Prostate gland (tissue), 2 donors: ENCODE measurements around the gene C16orf74. TPM values are rescaled to one million over a fixed set of nuclear protein-coding genes. Genes with fewer than 3 reads are reported as not detected.

Experiments
- DNase-seq: peaks from one replicate; pipeline ENCODE4 v3.0.0-alpha.2; 2019; ENCODE audit warnings: low spot score
- H3K27ac ChIP-seq, 2 donors: fragments of 200-600 bp; sonication (generic); 2 replicates each; pipeline ENCODE4 v1.5.1; 2017 to 2019
- H3K27me3 ChIP-seq: fragments of 200-600 bp; sonication (generic); replicated peaks from 2 replicates; pipeline ENCODE4 v1.5.1; 2019; ENCODE audit not compliant: insufficient read depth
- H3K36me3 ChIP-seq, 2 donors: fragments of 200-600 bp; sonication (generic); 1 replicate in 1 of 2; 2 replicates in 1 of 2; pipeline versions ENCODE4 v1.5.1 to v1.8.1; 2017 to 2019
- H3K4me1 ChIP-seq: fragments of 200-600 bp; sonication (generic); replicated peaks from 2 replicates; pipeline ENCODE4 v1.5.1; 2019
- H3K4me3 ChIP-seq, 2 donors: fragments of 200-600 bp; sonication (generic); 2 replicates each; pipeline ENCODE4 v1.5.1; 2017 to 2019
- H3K9me3 ChIP-seq: fragments of 200-600 bp; sonication (generic); 2 replicates; pipeline ENCODE4 v1.5.1; 2017
- POLR2A ChIP-seq: fragments of 450-650 bp; IDR thresholded peaks from one replicate; pipeline ENCODE4 v1.6.1; 2016; ENCODE audit warnings: antibody characterized with exemption, mild to moderate bottlenecking
- POLR2AphosphoS5 ChIP-seq: sonication (generic); formaldehyde crosslinking; IDR thresholded peaks from one replicate; pipeline ENCODE4 v1.6.1; 2017; ENCODE audit warnings: antibody characterized with exemption
- WGBS: methylation state at CpG from one replicate; pipeline ENCODE4 v1.1.5; 2018; 5-methylcytosine and 5-hydroxymethylcytosine counted together
- intact Hi-C: fragments of 100-400 bp; cut with DNase I; formaldehyde crosslinking; loops from one replicate; pipeline ENCODE4 v1.14.2; 2022
- total RNA-seq, 2 donors: library from RNA; depleted of rRNA; stranded (reverse); fragments of >200 nt; gene quantifications; one replicate each; pipeline ENCODE4 v1.1.0, GENCODE V29; 2016
- TF ChIP-seq, protein P1 (sequence below), 4 experiments: fragments of 200-600 bp in 2 of 4; fragments of 450-650 bp in 2 of 4; sonication (generic) in 2 of 4; IDR thresholded peaks; 1 replicate in 3 of 4; 2 replicates in 1 of 4; pipeline ENCODE4 v1.5.1; 2016 to 2019; ENCODE audit warnings: antibody characterized with exemption in 4 of 4, mild to moderate bottlenecking in 2 of 4, moderate library complexity in 2 of 4

The C16orf74 gene
- total RNA-seq, 2 donors from 2014 or later: 17.4 to 19.3 TPM

DNA sequence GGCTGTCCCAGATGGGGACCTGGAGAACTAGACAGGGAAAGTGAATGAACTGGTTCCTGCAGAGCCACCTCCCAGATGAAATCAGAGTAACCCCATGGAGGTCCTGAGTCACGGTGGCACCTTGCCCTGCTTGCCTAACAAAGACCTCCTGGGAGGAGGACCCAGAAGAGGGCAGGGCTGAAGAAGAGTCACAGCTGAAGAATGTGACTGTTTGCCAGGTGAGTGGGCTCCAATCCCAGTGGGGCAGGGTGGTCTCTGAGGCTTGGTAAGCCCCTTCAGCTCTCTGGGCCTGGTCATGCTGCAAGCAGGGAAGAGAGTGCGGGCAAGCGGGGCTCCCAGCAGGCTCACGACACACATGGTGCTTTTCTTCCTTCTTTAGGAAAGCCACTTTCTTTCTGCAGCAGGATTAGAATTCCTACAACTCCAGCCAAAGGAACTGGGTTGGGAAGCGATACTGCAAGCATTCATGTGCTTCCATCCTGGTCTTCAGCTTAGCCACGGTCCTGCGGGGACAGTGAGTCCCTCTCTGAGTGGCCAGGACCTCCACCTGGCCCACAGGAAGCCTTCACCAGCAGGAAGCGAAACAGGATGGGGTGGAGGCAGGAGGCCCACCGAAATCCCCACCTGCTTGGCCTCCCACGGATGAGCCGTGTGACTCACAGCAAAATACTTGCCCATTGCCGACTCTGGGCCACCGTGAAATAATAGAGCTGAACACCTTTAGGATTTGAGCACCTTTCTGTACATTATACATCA, 4.3 kb downstream of the C16orf74 start:
- no peak for DNase-seq
- Histone ChIP-seq H3K27ac (no peak overlapping the region), H3K4me1 (peaks cover 10% of the 10 kb centered on the region), H3K36me3 (no peaks in the 10 kb centered on the region), H3K4me3 (no peak overlapping the region), H3K27me3 (no peaks in the 10 kb centered on the region), H3K9me3 (no peaks in the 10 kb centered on the region)
- 85% methylated on average over 13 of the region's 13 CpGs for WGBS
- intact Hi-C loops: no loop called here
- no peak for TF ChIP-seq POLR2A
- no peak for TF ChIP-seq POLR2AphosphoS5
- TF ChIP-seq, protein P1, sequence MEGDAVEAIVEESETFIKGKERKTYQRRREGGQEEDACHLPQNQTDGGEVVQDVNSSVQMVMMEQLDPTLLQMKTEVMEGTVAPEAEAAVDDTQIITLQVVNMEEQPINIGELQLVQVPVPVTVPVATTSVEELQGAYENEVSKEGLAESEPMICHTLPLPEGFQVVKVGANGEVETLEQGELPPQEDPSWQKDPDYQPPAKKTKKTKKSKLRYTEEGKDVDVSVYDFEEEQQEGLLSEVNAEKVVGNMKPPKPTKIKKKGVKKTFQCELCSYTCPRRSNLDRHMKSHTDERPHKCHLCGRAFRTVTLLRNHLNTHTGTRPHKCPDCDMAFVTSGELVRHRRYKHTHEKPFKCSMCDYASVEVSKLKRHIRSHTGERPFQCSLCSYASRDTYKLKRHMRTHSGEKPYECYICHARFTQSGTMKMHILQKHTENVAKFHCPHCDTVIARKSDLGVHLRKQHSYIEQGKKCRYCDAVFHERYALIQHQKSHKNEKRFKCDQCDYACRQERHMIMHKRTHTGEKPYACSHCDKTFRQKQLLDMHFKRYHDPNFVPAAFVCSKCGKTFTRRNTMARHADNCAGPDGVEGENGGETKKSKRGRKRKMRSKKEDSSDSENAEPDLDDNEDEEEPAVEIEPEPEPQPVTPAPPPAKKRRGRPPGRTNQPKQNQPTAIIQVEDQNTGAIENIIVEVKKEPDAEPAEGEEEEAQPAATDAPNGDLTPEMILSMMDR (IDR thresholded peaks at IDR 0.05): no peak

DNA sequence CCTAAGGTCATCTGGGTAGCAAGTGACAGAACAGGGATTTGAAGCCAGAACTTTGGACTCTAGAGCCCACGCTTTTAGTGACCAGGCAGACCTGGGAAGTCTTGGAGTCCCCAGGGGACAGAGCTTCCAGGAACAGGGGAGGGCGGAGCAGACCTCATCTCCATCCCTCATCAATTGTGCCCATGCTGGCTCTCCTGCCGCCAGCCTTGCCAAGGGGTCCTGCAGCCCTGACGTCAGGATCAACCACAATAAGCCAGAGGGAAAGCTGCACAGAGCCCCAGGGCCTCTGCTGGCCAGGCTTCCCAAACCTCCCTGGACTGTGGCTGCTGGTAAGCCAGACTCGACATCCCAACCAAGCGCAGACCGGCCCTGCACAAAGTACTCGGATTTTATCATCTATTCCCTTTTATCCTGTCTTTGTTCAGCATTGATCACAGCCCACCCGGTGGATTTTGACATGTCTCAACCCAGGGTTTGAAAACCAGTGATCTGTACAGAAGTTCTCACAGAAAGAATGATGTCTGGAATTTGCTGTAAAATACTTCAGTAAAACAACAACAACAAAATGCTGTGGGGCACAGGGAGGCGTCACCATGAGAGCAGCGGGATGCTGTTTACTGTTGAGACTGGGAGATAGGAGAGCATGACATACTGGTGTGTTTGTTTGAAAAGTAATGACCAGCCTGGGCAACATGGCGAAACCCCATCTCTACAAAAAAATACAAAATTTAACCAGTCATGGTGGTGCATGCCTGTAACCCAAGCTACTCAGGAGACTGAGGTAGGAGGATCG, 11.8 kb downstream of the C16orf74 start:
- Histone ChIP-seq H3K27me3 (no peaks in the 10 kb centered on the region), H3K9me3 (no peaks in the 10 kb centered on the region), H3K4me3 (no peak overlapping the region), H3K4me1 (no peaks in the 10 kb centered on the region), H3K36me3 (no peaks in the 10 kb centered on the region), H3K27ac (no peak overlapping the region)
- intact Hi-C loops: no loop called here
- DNase-seq: no peak
- TF ChIP-seq, protein P1 (IDR thresholded peaks at IDR 0.05): no peak
- no peak for TF ChIP-seq POLR2AphosphoS5
- no peak for TF ChIP-seq POLR2A
- WGBS: 77% methylated on average over 13 of the region's 13 CpGs

DNA sequence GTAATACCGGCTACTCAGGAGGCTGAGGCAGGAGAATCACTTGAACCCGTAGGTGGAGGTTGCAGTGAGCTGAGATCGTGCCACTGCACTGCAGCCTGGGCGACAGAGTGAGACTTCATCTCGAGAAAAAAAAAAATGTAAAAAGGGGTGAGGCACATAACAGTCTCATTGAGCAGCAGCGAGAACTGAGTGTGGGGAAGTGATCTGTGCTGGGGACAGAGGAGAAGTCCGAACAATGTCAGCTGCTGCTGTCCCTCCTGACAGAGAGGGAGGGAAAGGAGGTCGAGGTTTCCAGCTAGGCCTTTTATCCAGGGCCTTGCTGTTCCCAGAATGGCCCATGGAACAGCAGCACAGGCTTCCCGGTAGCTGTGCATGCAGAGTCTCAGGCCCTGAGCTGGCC, 14.0 kb downstream of the C16orf74 start:
- no peak for DNase-seq
- Histone ChIP-seq H3K4me1 (no peaks in the 10 kb centered on the region), H3K9me3 (no peaks in the 10 kb centered on the region), H3K36me3 (no peaks in the 10 kb centered on the region), H3K27me3 (no peaks in the 10 kb centered on the region), H3K27ac (no peak overlapping the region), H3K4me3 (no peak overlapping the region)
- 82% methylated on average over 9 of the region's 9 CpGs for WGBS
- intact Hi-C loops: no loop called here
- TF ChIP-seq, protein P1 (IDR thresholded peaks at IDR 0.05): no peak
- TF ChIP-seq POLR2A (no peak), POLR2AphosphoS5 (no peak)

DNA sequence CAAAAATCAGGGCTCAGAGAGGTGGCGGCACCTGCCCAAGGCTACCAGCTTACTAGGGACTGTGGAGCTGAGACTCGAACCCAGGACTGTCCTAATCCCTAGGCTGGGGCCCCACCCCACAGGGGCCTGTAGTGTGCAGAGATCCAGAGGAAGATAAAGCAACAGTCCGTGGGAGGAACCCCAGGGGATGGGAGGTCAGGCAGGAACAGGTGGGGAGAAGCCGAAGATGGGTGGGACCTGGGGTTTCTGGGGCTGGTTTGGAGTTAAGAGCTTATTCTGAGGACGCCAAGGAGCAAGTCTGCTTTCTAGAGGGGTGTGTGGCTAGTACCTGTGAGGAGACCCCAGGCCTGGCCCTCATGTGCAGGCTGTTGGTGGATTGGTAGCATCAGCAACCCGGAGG, 14.9 kb downstream of the C16orf74 start:
- intact Hi-C loops: no loop called here
- H3K4me3 ChIP-seq: no peak overlapping the region
- no peaks in the 10 kb centered on the region for H3K4me1 ChIP-seq
- TF ChIP-seq POLR2AphosphoS5 (no peak), POLR2A (no peak)
- TF ChIP-seq, protein P1 (IDR thresholded peaks at IDR 0.05): no peak
- H3K27me3 ChIP-seq: no peaks in the 10 kb centered on the region
- H3K9me3 ChIP-seq: no peaks in the 10 kb centered on the region
- 76% methylated on average over 6 of the region's 6 CpGs for WGBS
- H3K36me3 ChIP-seq: no peaks in the 10 kb centered on the region
- no peak for DNase-seq
- H3K27ac ChIP-seq: no peak overlapping the region
